Measurements from ENCODE around the gene BRI3.

DNA sequence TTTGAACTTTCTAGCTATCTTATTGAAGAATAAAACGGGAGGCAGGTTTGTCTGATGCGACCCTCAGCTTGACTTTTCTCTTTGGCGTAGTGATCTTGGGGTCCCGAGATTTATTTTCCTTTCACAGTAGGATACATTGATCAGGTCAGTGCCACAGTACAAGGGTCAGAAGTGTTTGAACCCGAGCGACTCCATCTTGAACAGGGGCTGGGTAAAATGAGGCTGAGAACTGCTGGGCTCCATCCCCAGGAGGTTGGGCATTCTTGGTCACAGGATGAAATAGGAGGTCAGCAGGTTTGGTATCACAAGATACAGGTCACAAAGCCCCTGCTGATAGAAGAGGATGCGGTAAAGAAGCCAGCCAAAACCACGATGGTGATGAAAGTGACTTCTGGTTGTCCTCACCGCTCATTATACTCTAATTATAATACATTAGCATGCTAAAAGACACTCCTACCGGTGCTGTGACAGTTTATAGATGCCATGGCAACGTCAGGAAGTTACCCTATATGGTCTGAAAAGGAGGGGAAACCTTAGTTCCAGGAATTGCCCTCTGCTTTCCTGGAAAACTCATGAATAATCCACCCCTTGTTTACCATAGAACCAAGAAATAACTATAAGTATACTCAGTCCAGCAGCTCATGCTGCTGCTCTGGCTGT lies 26.4 kb upstream of the BRI3 start:
- TF ChIP-seq DPF2 (IDR thresholded peaks at IDR 0.05): no peak
- no peak for TF ChIP-seq EP300 (IDR thresholded peaks at IDR 0.05; ENCODE audit: low read length)
- TF ChIP-seq EWSR1 (IDR thresholded peaks at IDR 0.05; ENCODE audit: borderline replicate concordance, low read depth, partially characterized antibody): no peak
- TF ChIP-seq, protein P1, sequence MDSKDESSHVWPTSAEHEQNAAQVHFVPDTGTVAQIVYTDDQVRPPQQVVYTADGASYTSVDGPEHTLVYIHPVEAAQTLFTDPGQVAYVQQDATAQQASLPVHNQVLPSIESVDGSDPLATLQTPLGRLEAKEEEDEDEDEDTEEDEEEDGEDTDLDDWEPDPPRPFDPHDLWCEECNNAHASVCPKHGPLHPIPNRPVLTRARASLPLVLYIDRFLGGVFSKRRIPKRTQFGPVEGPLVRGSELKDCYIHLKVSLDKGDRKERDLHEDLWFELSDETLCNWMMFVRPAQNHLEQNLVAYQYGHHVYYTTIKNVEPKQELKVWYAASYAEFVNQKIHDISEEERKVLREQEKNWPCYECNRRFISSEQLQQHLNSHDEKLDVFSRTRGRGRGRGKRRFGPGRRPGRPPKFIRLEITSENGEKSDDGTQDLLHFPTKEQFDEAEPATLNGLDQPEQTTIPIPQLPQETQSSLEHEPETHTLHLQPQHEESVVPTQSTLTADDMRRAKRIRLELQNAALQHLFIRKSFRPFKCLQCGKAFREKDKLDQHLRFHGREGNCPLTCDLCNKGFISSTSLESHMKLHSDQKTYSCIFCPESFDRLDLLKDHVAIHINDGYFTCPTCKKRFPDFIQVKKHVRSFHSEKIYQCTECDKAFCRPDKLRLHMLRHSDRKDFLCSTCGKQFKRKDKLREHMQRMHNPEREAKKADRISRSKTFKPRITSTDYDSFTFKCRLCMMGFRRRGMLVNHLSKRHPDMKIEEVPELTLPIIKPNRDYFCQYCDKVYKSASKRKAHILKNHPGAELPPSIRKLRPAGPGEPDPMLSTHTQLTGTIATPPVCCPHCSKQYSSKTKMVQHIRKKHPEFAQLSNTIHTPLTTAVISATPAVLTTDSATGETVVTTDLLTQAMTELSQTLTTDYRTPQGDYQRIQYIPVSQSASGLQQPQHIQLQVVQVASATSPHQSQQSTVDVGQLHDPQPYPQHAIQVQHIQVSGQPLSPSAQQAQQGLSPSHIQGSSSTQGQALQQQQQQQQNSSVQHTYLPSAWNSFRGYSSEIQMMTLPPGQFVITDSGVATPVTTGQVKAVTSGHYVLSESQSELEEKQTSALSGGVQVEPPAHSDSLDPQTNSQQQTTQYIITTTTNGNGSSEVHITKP (IDR thresholded peaks at IDR 0.05; ENCODE audit: partially characterized antibody): no peak
- no peak for TF ChIP-seq POLR2A (conservative IDR thresholded peaks at IDR 0.05)
- no peak for TF ChIP-seq SIN3B (IDR thresholded peaks at IDR 0.05; ENCODE audit: low read depth)
- TF ChIP-seq BRD4 (IDR thresholded peaks at IDR 0.05): no peak
